Astrocyte (in vitro differentiated cells and primary cell): ENCODE measurements around the gene GPANK1. TPM values are rescaled to one million over a fixed set of nuclear protein-coding genes. Genes with fewer than 3 reads are reported as not detected.

Experiments
- DNase-seq: peaks from one replicate; pipeline ENCODE4 v3.0.0-alpha.2; 2010; ENCODE audit warnings: low read depth
- FAIRE-seq: peaks from 2 replicates; lab custom pipeline; 2011; peaks lifted over from hg19 to GRCh38; lab: Jason Lieb, UNC
- H2AFZ ChIP-seq: 2 replicates; pipeline ENCODE4 v1.6.0; 2012; ENCODE audit warnings: low read depth, low read length, inconsistent platforms
- H3K27ac ChIP-seq: 2 replicates; pipeline ENCODE4 v1.5.1; 2011; ENCODE audit warnings: low read depth, low read length, inconsistent platforms
- H3K27me3 ChIP-seq: 2 replicates; pipeline ENCODE4 v1.6.0; 2011; ENCODE audit warnings: low read length, inconsistent platforms; ENCODE audit not compliant: insufficient read depth
- H3K36me3 ChIP-seq: 2 replicates; pipeline ENCODE4 v1.5.1; 2011; ENCODE audit warnings: low read length, inconsistent platforms; ENCODE audit not compliant: insufficient read depth
- H3K4me1 ChIP-seq: 2 replicates; pipeline ENCODE4 v1.5.1; 2011; ENCODE audit warnings: low read length, inconsistent platforms; ENCODE audit not compliant: insufficient read depth
- H3K4me2 ChIP-seq: 2 replicates; pipeline ENCODE4 v1.6.0; 2012; ENCODE audit warnings: low read length, inconsistent platforms
- H3K4me3 ChIP-seq: 2 replicates; pipeline ENCODE4 v1.5.1; 2011; ENCODE audit warnings: low read depth, mild to moderate bottlenecking, low read length, inconsistent platforms; ENCODE audit not compliant: insufficient read depth
- H3K79me2 ChIP-seq: 2 replicates; pipeline ENCODE4 v1.6.0; 2012; ENCODE audit warnings: mild to moderate bottlenecking, low read length, inconsistent platforms; ENCODE audit not compliant: insufficient read depth
- H3K9ac ChIP-seq: 2 replicates; pipeline ENCODE4 v1.6.0; 2012; ENCODE audit warnings: mild to moderate bottlenecking, low read length, inconsistent platforms
- H3K9me3 ChIP-seq: 2 replicates; pipeline ENCODE4 v1.5.1; 2012; ENCODE audit warnings: low read depth, mild to moderate bottlenecking, low read length, inconsistent platforms; ENCODE audit not compliant: insufficient read depth
- H4K20me1 ChIP-seq: 2 replicates; pipeline ENCODE4 v1.6.0; 2012; ENCODE audit warnings: low read length, inconsistent platforms; ENCODE audit not compliant: insufficient read depth
- H3K27ac Mint-ChIP-seq: one replicate; pipeline ENCODE4 v1.8.0; 2021; ENCODE audit warnings: mild to moderate bottlenecking, mixed read lengths; ENCODE audit not compliant: unreplicated experiment
- H3K27me3 Mint-ChIP-seq: one replicate; pipeline ENCODE4 v1.8.0; 2021; ENCODE audit warnings: low read depth, mixed read lengths; ENCODE audit not compliant: unreplicated experiment
- H3K36me3 Mint-ChIP-seq: one replicate; pipeline ENCODE4 v1.8.0; 2021; ENCODE audit warnings: low read depth, mixed read lengths; ENCODE audit not compliant: unreplicated experiment
- H3K4me1 Mint-ChIP-seq: one replicate; pipeline ENCODE4 v1.8.0; 2021; ENCODE audit warnings: low read depth, mixed read lengths; ENCODE audit not compliant: unreplicated experiment
- H3K4me3 Mint-ChIP-seq: one replicate; pipeline ENCODE4 v1.8.0; 2021; ENCODE audit warnings: mild to moderate bottlenecking, moderate library complexity, mixed read lengths; ENCODE audit not compliant: unreplicated experiment
- H3K9me3 Mint-ChIP-seq: one replicate; pipeline ENCODE4 v1.8.0; 2021; ENCODE audit warnings: mild to moderate bottlenecking, mixed read lengths; ENCODE audit not compliant: unreplicated experiment
- EZH2 ChIP-seq: IDR thresholded peaks from 2 replicates; pipeline ENCODE4 v1.6.1; 2012; ENCODE audit warnings: mild to moderate bottlenecking, low read length, inconsistent platforms; ENCODE audit not compliant: insufficient read depth
- total RNA-seq: library from RNA; stranded (reverse); gene quantifications from 2 replicates; pipeline ENCODE4 v1.2.1, GENCODE V29; 2021
- TF ChIP-seq, protein P1 (sequence below): IDR thresholded peaks from 2 replicates; pipeline ENCODE4 v1.5.1; 2011; ENCODE audit warnings: low read depth, mild to moderate bottlenecking, inconsistent platforms, low read length, moderate library complexity; ENCODE audit not compliant: insufficient read depth

The GPANK1 gene
- total RNA-seq, 1 donor from 2014 or later, result 13.8 TPM

GRCh38 chr6:31652925-31653724, 11.7 kb downstream of the GPANK1 start:
- FAIRE-seq, result no peak
- Histone ChIP-seq H3K9ac (peak overlapping the region; percentile 88), H3K9me3 (no peaks in the 10 kb centered on the region), H3K79me2 (peaks cover 67% of the 10 kb centered on the region), H2AFZ (peak overlapping the region; percentile 72), H3K27ac (peak overlapping the region; percentile 96), H3K4me1 (peaks cover 29% of the 10 kb centered on the region), H3K36me3 (peaks cover 9% of the 10 kb centered on the region), H3K4me3 (peak overlapping the region; percentile 87), H3K4me2 (peak overlapping the region; percentile 90), H3K27me3 (no peaks in the 10 kb centered on the region), H4K20me1 (peaks cover 23% of the 10 kb centered on the region)
- TF ChIP-seq, protein P1, sequence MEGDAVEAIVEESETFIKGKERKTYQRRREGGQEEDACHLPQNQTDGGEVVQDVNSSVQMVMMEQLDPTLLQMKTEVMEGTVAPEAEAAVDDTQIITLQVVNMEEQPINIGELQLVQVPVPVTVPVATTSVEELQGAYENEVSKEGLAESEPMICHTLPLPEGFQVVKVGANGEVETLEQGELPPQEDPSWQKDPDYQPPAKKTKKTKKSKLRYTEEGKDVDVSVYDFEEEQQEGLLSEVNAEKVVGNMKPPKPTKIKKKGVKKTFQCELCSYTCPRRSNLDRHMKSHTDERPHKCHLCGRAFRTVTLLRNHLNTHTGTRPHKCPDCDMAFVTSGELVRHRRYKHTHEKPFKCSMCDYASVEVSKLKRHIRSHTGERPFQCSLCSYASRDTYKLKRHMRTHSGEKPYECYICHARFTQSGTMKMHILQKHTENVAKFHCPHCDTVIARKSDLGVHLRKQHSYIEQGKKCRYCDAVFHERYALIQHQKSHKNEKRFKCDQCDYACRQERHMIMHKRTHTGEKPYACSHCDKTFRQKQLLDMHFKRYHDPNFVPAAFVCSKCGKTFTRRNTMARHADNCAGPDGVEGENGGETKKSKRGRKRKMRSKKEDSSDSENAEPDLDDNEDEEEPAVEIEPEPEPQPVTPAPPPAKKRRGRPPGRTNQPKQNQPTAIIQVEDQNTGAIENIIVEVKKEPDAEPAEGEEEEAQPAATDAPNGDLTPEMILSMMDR, result no peak
- TF ChIP-seq EZH2, result no peak
- Mint-ChIP-seq H3K4me1 (peaks cover 18% of the 10 kb centered on the region), H3K27ac (peak overlapping the region; percentile 99), H3K36me3 (peaks cover 24% of the 10 kb centered on the region), H3K4me3 (peak overlapping the region; percentile 98), H3K27me3 (no peaks in the 10 kb centered on the region), H3K9me3 (no peaks in the 10 kb centered on the region)
- peak; percentile 84 for DNase-seq

GRCh38 chr6:31651602-31652191, 13.1 kb downstream of the GPANK1 start:
- H3K4me2 ChIP-seq, result peak overlapping the region; percentile 90
- H3K27ac Mint-ChIP-seq, result peak overlapping the region; percentile 99
- H3K4me3 ChIP-seq, result peak overlapping the region; percentile 87
- H3K9ac ChIP-seq, result peak overlapping the region; percentile 88
- H3K36me3 Mint-ChIP-seq, result peaks cover 22% of the 10 kb centered on the region
- FAIRE-seq (no peak), DNase-seq (peak; percentile 69)
- peaks cover 16% of the 10 kb centered on the region for H3K36me3 ChIP-seq
- H3K27me3 ChIP-seq, result no peaks in the 10 kb centered on the region
- H3K4me3 Mint-ChIP-seq, result peak overlapping the region; percentile 98
- H3K9me3 ChIP-seq, result no peaks in the 10 kb centered on the region
- peaks cover 11% of the 10 kb centered on the region for H3K4me1 Mint-ChIP-seq
- peak overlapping the region; percentile 72 for H2AFZ ChIP-seq
- H3K79me2 ChIP-seq, result peaks cover 56% of the 10 kb centered on the region
- TF ChIP-seq, protein P1, result no peak
- TF ChIP-seq EZH2, result no peak
- H3K27ac ChIP-seq, result peak overlapping the region; percentile 96
- no peaks in the 10 kb centered on the region for H3K27me3 Mint-ChIP-seq
- H3K9me3 Mint-ChIP-seq, result no peaks in the 10 kb centered on the region
- H4K20me1 ChIP-seq, result peaks cover 12% of the 10 kb centered on the region
- peaks cover 22% of the 10 kb centered on the region for H3K4me1 ChIP-seq

GRCh38 chr6:31645325-31645724, 19.5 kb downstream of the GPANK1 start:
- Histone ChIP-seq H3K27me3 (no peaks in the 10 kb centered on the region), H3K4me2 (no peak overlapping the region), H3K4me1 (no peaks in the 10 kb centered on the region), H3K27ac (no peak overlapping the region), H3K9ac (no peak overlapping the region), H3K36me3 (peaks cover 54% of the 10 kb centered on the region), H3K79me2 (peaks cover 20% of the 10 kb centered on the region), H3K9me3 (no peaks in the 10 kb centered on the region), H2AFZ (no peak overlapping the region), H3K4me3 (no peak overlapping the region), H4K20me1 (peaks cover 23% of the 10 kb centered on the region)
- peaks cover 21% of the 10 kb centered on the region for H3K36me3 Mint-ChIP-seq
- H3K27me3 Mint-ChIP-seq, result no peaks in the 10 kb centered on the region
- H3K4me3 Mint-ChIP-seq, result no peak overlapping the region
- DNase-seq, result no peak
- no peak overlapping the region for H3K27ac Mint-ChIP-seq
- no peak for FAIRE-seq
- no peak for TF ChIP-seq EZH2
- TF ChIP-seq, protein P1, result no peak
- no peaks in the 10 kb centered on the region for H3K9me3 Mint-ChIP-seq
- peaks cover 4% of the 10 kb centered on the region for H3K4me1 Mint-ChIP-seq
